K562 (cell line): ENCODE results near the gene PSMD13. TPM values are rescaled to one million over a fixed set of nuclear protein-coding genes. Genes with fewer than 3 reads are reported as not detected.
A peak's percentile ranks its signal among the peaks of the same experiment; 100 is the strongest.

Experiments used
- ATAC-seq: fragments of 200-7000 bp; cut with Tn5 transposase; 3 replicates; pipeline ENCODE4 v1.9.1; 2020; ENCODE audit warnings: moderate library complexity
- BruUV-seq: library from RNA; stranded (reverse); fragments of 400-500 nt; replicated peaks from 2 replicates; lab custom pipeline; 2021; lab: Mats Ljungman, UMichigan
- CTCF ChIA-PET: fragments of 300-600 bp; formaldehyde crosslinking; extraction: SDS; loops from one replicate; lab custom pipeline; 2021; ENCODE audit warnings: low intra/inter-chr PET ratio; lab: Yijun Ruan, JAX
- POLR2A ChIA-PET: fragments of 300-600, 350-650 bp; sonication (Branson Sonifier 250); formaldehyde crosslinking; extraction: SDS; loops from one replicate; lab custom pipeline; 2021; ENCODE audit warnings: antibody characterized with exemption, inconsistent platforms; lab: Yijun Ruan, JAX
- DNase-seq, 4 experiments: peaks; one replicate each; pipeline versions ENCODE4 v3.0.0 to v3.0.0-alpha.2; 2011 to 2018; ENCODE audit warnings: low spot score in 3 of 4, mixed read lengths in 3 of 4; ENCODE audit errors: extremely low read depth in 1 of 4
- FAIRE-seq: peaks from 2 replicates; lab custom pipeline; 2011; peaks lifted over from hg19 to GRCh38; lab: Jason Lieb, UNC
- H2AFZ ChIP-seq: 2 replicates; pipeline ENCODE4 v1.6.0; 2011; ENCODE audit warnings: low read depth, low read length, control low read depth, inconsistent platforms
- H3K27ac ChIP-seq: fragments of 200-600 bp; 3 replicates; pipeline ENCODE4 v1.8.0; 2011; ENCODE audit warnings: low read depth, mild to moderate bottlenecking, control low read depth, inconsistent platforms, low read length, moderate library complexity, mixed read lengths; ENCODE audit errors: extremely low read depth
- H3K27me3 ChIP-seq, 2 experiments: fragments of 300-600 bp in 1 of 2; 2 replicates in 1 of 2; 3 replicates in 1 of 2; pipeline versions ENCODE4 v1.6.0 to v1.8.0; 2011; ENCODE audit warnings: inconsistent platforms in 2 of 2, low read length in 2 of 2, mild to moderate bottlenecking in 1 of 2, mixed read lengths in 1 of 2, moderate library complexity in 1 of 2; ENCODE audit not compliant: control insufficient read depth in 2 of 2, insufficient read depth in 2 of 2
- H3K36me3 ChIP-seq: fragments of 300-600 bp; 3 replicates; pipeline ENCODE4 v1.8.0; 2011; ENCODE audit warnings: mild to moderate bottlenecking, low read length, inconsistent platforms; ENCODE audit not compliant: control insufficient read depth, insufficient read depth
- H3K4me1 ChIP-seq, 2 experiments: fragments of 200-600 bp in 1 of 2; replicated peaks in 1 of 2; 2 replicates in 1 of 2; 3 replicates in 1 of 2; pipeline versions ENCODE4 v1.5.1 to v1.8.0; 2011; ENCODE audit warnings: inconsistent platforms in 2 of 2, low read length in 2 of 2, mild to moderate bottlenecking in 1 of 2, mixed read lengths in 1 of 2, moderate library complexity in 1 of 2; ENCODE audit not compliant: control insufficient read depth in 2 of 2, insufficient read depth in 2 of 2
- H3K4me2 ChIP-seq: 2 replicates; pipeline ENCODE4 v1.6.1; 2011; ENCODE audit warnings: low read length, control low read depth, inconsistent platforms, mixed read lengths; ENCODE audit not compliant: insufficient read depth
- H3K4me3 ChIP-seq: fragments of 200-600 bp; sonication (generic), shearing (Covaris generic); 2 replicates; pipeline ENCODE4 v1.5.1; 2016; ENCODE audit warnings: control low read depth, inconsistent platforms
- H3K79me2 ChIP-seq: fragments of 200-600 bp; 3 replicates; pipeline ENCODE4 v1.8.0; 2011; ENCODE audit warnings: low read length, inconsistent platforms; ENCODE audit not compliant: control insufficient read depth, insufficient read depth
- H3K9ac ChIP-seq, 2 experiments: 2 replicates each; pipeline versions ENCODE4 v1.6.0 to v1.6.1; 2011; ENCODE audit warnings: low read depth in 2 of 2, low read length in 2 of 2, control low read depth in 1 of 2, inconsistent platforms in 1 of 2, mild to moderate bottlenecking in 1 of 2, mixed read lengths in 1 of 2; ENCODE audit not compliant: insufficient read depth in 1 of 2
- H3K9me1 ChIP-seq: one replicate; pipeline ENCODE4 v1.6.0; 2011; ENCODE audit warnings: inconsistent platforms, mild to moderate bottlenecking, low read length, moderate library complexity; ENCODE audit not compliant: control insufficient read depth, insufficient read depth
- H3K9me3 ChIP-seq: replicated peaks from 2 replicates; pipeline ENCODE4 v1.5.1; 2011; ENCODE audit warnings: low read depth, low read length, inconsistent platforms; ENCODE audit not compliant: control insufficient read depth, insufficient read depth
- H4K20me1 ChIP-seq: replicated peaks from 2 replicates; pipeline ENCODE4 v1.6.1; 2011; ENCODE audit warnings: low read length, inconsistent platforms, mixed read lengths; ENCODE audit not compliant: control insufficient read depth, insufficient read depth
- FOXP1 ChIP-seq: sonication (generic); formaldehyde crosslinking; IDR thresholded peaks from 2 replicates; pipeline ENCODE4 v1.8.0; 2022; ENCODE audit warnings: mild to moderate bottlenecking, missing genetic modification reagents
- ILF3 ChIP-seq: fragments of 450-650 bp; IDR thresholded peaks from 2 replicates; pipeline ENCODE4 v1.6.1; 2018; ENCODE audit warnings: antibody characterized with exemption, mild to moderate bottlenecking, moderate library complexity, borderline replicate concordance
- RBFOX2 ChIP-seq: fragments of 200-400 bp; formaldehyde crosslinking; IDR thresholded peaks from 2 replicates; pipeline ENCODE4 v1.6.1; 2017; ENCODE audit warnings: low read depth, mild to moderate bottlenecking, low read length, moderate library complexity
- TAF7 ChIP-seq: fragments of 450-650 bp; IDR thresholded peaks from 2 replicates; pipeline ENCODE4 v1.6.1; 2016; ENCODE audit warnings: missing genetic modification characterization, missing compliant biosample characterization
- ZNF41 ChIP-seq: fragments of 250-450 bp; sonication (Bioruptor Pico); conservative IDR thresholded peaks from 2 replicates; pipeline ENCODE4 v1.4.0; 2020; ENCODE audit warnings: mild to moderate bottlenecking
- WGBS: fragments of 100-300 bp; shearing (Covaris generic); methylation state at CpG from one replicate; pipeline ENCODE4 v1.1.6; 2016; ENCODE audit warnings: low coverage, mixed read lengths; ENCODE audit not compliant: insufficient coverage; ENCODE audit errors: missing lambda C conversion rate; 5-methylcytosine and 5-hydroxymethylcytosine counted together
- in situ Hi-C: fragments of 300-500 bp; cut with MboI; formaldehyde crosslinking; loops from 4 replicates; pipeline ENCODE4 v1.15.0; 2018; ENCODE audit warnings: inconsistent platforms, mixed read lengths
- intact Hi-C: fragments of 100-400 bp; cut with micrococcal nuclease; formaldehyde crosslinking; loops from 2 replicates; pipeline ENCODE4 v1.14.2; 2022
- polyA plus RNA-seq, 8 experiments: library from polyadenylated mRNA; depleted of rRNA in 4 of 8; stranded (reverse) in 5 of 8; unstranded in 3 of 8; fragments of >200 nt; fragmentation: Nextera tagmentation in 2 of 8; fragmentation: Illumina TruSeq in 1 of 8; extraction: Ambion mirVana in 2 of 8; extraction: Trizol in 1 of 8; gene quantifications; 2 replicates each; pipeline versions ENCODE4 v1.2.1 to v1.2.3, GENCODE V29; 2011 to 2014; ENCODE audit warnings: inconsistent platforms in 1 of 8, missing spikeins in 1 of 8
- total RNA-seq, 7 experiments: library from RNA; depleted of rRNA in 6 of 7; stranded (reverse); fragments of >200 nt in 6 of 7; fragmentation: Illumina TruSeq in 2 of 7; extraction: Trizol in 2 of 7; gene quantifications; 2 replicates each; pipeline versions ENCODE4 v1.2.1 to v1.2.3, GENCODE V29; 2011 to 2021; ENCODE audit warnings: low replicate concordance in 1 of 7
- TF ChIP-seq, protein P1 (sequence below): fragments of 250-450 bp; sonication (Bioruptor Pico); IDR thresholded peaks from 2 replicates; pipeline ENCODE4 v1.5.0; 2021

Gene PSMD13
- total and polyA plus RNA-seq, 9 of the 15 experiments (the other 6 are each of a cell fraction or from before 2014, with no cell fraction given), result 185 to 383 (median 267) TPM

DNA sequence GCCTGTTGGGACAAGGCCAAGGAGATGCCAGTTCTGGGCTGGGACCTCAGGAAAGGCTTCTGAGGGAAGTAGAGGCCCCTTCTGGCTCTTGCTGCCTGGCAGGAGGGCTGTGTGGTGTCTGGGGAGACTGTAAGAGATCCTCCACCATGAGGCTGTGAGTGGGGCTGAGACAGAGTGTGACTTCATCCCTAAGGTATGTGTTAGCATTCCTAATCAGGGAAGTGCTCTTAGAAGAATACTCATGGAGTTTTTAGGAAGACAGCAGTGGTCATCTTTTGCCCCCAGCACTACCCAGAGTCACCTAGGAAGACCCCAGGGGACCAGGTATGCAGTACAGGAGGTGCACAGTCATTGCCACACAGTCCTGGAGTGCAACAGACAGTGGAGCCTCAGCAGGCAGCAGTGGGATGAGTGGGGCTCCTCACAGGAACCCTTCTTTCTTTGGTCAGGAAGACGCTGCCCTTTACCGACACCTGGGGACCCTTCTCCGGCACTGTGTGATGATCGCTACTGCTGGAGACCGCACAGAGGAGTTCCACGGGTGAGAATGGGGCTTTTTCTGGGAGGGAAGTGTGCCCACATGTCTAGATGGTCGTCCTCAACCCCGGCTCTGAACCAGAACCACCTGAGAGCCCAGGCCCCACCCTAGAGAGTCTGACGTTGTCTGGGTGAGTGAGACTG lies 26.5 kb upstream of the PSMD13 start:
- peak overlapping the region; percentile 92 for H3K4me2 ChIP-seq
- in situ Hi-C loops (loop anchor here (10.0 kb wide), 1 partner anchor 155 kb away; the partner anchor contains the start of gene B4GALNT4), intact Hi-C loops (no loop called here)
- H3K9ac ChIP-seq, result peak overlapping the region; percentile 97 to 98
- H3K4me3 ChIP-seq, result peak overlapping the region; percentile 96
- H2AFZ ChIP-seq, result no peak overlapping the region
- DNase-seq, result no peak
- peaks cover 56% of the 10 kb centered on the region for H3K79me2 ChIP-seq
- 91% methylated on average over 8 of the region's 9 CpGs for WGBS
- peaks cover 25 to 46% of the 10 kb centered on the region in 2 experiments; a peak in 4 of 5 replicates for H3K4me1 ChIP-seq
- H3K27ac ChIP-seq, result peak overlapping the region; percentile 47; the same call in 1 of the 3 replicates
- ChIA-PET POLR2A (interaction anchor here (0.6 to 1.3 kb wide), 3 partner anchors 18 to 155 kb away, joined by 3 to 5 read pairs (median 3); no protein-coding TSS in a partner anchor), CTCF (no interaction called here)
- H3K27me3 ChIP-seq, result no peaks in the 10 kb centered on the region; a peak in 1 of 5 replicates
- no peak for ATAC-seq
- H3K9me1 ChIP-seq, result peaks cover 10% of the 10 kb centered on the region
- no peaks in the 10 kb centered on the region for H3K9me3 ChIP-seq
- no peak for FAIRE-seq
- TF ChIP-seq FOXP1 (CRISPR knock-in tag) (no peak), RBFOX2 (0 out of 2 replicates have a peak, but pooled peaks have one; percentile 23), TAF7 (tag) (no peak)
- peaks cover 77% of the 10 kb centered on the region for H3K36me3 ChIP-seq
- peaks cover 30% of the 10 kb centered on the region; the same call in 1 of the 2 replicates for H4K20me1 ChIP-seq
- no TSS peak for BruUV-seq

DNA sequence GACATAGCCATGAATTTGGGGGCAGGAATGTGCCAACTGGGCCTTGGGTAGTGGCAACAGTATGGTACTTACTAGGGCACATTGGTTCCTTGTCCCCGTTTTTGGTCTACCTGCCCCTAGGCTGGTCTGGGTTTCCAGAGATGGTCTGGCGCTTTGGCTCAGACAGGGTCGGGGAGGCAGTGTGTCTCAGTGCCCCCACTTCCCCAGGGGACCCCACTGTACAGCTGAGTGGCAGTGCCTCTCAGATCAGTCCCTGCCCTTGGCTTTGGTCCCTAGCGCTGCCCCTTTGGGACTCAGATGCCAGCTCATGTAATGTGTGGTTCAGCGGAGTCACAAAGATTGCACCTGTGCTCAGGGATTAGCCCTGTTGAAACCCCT lies 26.0 kb upstream of the PSMD13 start:
- Histone ChIP-seq H3K9me3 (no peaks in the 10 kb centered on the region), H3K36me3 (peaks cover 75% of the 10 kb centered on the region), H3K9ac (peak overlapping the region in 1 of 2 experiments; percentile 98; a peak in 2 of 4 replicates), H3K27me3 (no peaks in the 10 kb centered on the region; a peak in 1 of 5 replicates), H2AFZ (no peak overlapping the region), H3K4me3 (no peak overlapping the region), H3K27ac (no peak overlapping the region), H3K4me2 (peak overlapping the region; percentile 92), H3K79me2 (peaks cover 51% of the 10 kb centered on the region), H3K4me1 (peaks cover 20 to 42% of the 10 kb centered on the region in 2 experiments; a peak in 4 of 5 replicates)
- intact Hi-C loops, result no loop called here
- BruUV-seq, result no TSS peak
- no peak for DNase-seq
- POLR2A ChIA-PET, result interaction anchor here (1.3 kb wide), 1 partner anchor 18 kb away, joined by 5 read pairs; no protein-coding TSS in a partner anchor
- ATAC-seq, result no peak
- CTCF ChIA-PET, result no interaction called here
- TF ChIP-seq, protein P1, sequence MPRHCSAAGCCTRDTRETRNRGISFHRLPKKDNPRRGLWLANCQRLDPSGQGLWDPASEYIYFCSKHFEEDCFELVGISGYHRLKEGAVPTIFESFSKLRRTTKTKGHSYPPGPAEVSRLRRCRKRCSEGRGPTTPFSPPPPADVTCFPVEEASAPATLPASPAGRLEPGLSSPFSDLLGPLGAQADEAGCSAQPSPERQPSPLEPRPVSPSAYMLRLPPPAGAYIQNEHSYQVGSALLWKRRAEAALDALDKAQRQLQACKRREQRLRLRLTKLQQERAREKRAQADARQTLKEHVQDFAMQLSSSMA (CRISPR knock-in tag), result no peak
- no peak for TF ChIP-seq ILF3
- no peak for TF ChIP-seq ZNF41 (CRISPR knock-in tag)
- TF ChIP-seq, all 486 proteins: peak for 0
- in situ Hi-C loops, result loop anchor here (10.0 kb wide), 1 partner anchor 154 kb away; the partner anchor contains the start of gene B4GALNT4
- 98% methylated on average over 5 of the region's 5 CpGs for WGBS
- FAIRE-seq, result no peak
- Histone ChIP-seq H4K20me1 (peaks cover 29% of the 10 kb centered on the region; the same call in 1 of the 2 replicates), H3K9me1 (peaks cover 10% of the 10 kb centered on the region)
